K562 (cell line): ENCODE measurements around the gene SERINC5. TPM values are rescaled to one million over a fixed set of nuclear protein-coding genes. Genes with fewer than 3 reads are reported as not detected.

ENCODE experiments used
- ATAC-seq: fragments of 200-7000 bp; cut with Tn5 transposase; 3 replicates; pipeline ENCODE4 v1.9.1; 2020; ENCODE audit warnings: moderate library complexity
- BruUV-seq: library from RNA; stranded (reverse); fragments of 400-500 nt; replicated peaks from 2 replicates; lab custom pipeline; 2021; lab: Mats Ljungman, UMichigan
- CTCF ChIA-PET: fragments of 300-600 bp; formaldehyde crosslinking; extraction: SDS; loops from one replicate; lab custom pipeline; 2021; ENCODE audit warnings: low intra/inter-chr PET ratio; lab: Yijun Ruan, JAX
- POLR2A ChIA-PET: fragments of 300-600, 350-650 bp; sonication (Branson Sonifier 250); formaldehyde crosslinking; extraction: SDS; loops from one replicate; lab custom pipeline; 2021; ENCODE audit warnings: antibody characterized with exemption, inconsistent platforms; lab: Yijun Ruan, JAX
- DNase-seq, 4 experiments: peaks; one replicate each; pipeline versions ENCODE4 v3.0.0 to v3.0.0-alpha.2; 2011 to 2018; ENCODE audit warnings: low spot score in 3 of 4, mixed read lengths in 3 of 4; ENCODE audit errors: extremely low read depth in 1 of 4
- FAIRE-seq: peaks from 2 replicates; lab custom pipeline; 2011; peaks lifted over from hg19 to GRCh38; lab: Jason Lieb, UNC
- H2AFZ ChIP-seq: 2 replicates; pipeline ENCODE4 v1.6.0; 2011; ENCODE audit warnings: low read depth, low read length, control low read depth, inconsistent platforms
- H3K27ac ChIP-seq: fragments of 200-600 bp; 3 replicates; pipeline ENCODE4 v1.8.0; 2011; ENCODE audit warnings: low read depth, mild to moderate bottlenecking, control low read depth, inconsistent platforms, low read length, moderate library complexity, mixed read lengths; ENCODE audit errors: extremely low read depth
- H3K27me3 ChIP-seq, 2 experiments: fragments of 300-600 bp in 1 of 2; 2 replicates in 1 of 2; 3 replicates in 1 of 2; pipeline versions ENCODE4 v1.6.0 to v1.8.0; 2011; ENCODE audit warnings: inconsistent platforms in 2 of 2, low read length in 2 of 2, mild to moderate bottlenecking in 1 of 2, mixed read lengths in 1 of 2, moderate library complexity in 1 of 2; ENCODE audit not compliant: control insufficient read depth in 2 of 2, insufficient read depth in 2 of 2
- H3K36me3 ChIP-seq: fragments of 300-600 bp; 3 replicates; pipeline ENCODE4 v1.8.0; 2011; ENCODE audit warnings: mild to moderate bottlenecking, low read length, inconsistent platforms; ENCODE audit not compliant: control insufficient read depth, insufficient read depth
- H3K4me1 ChIP-seq, 2 experiments: fragments of 200-600 bp in 1 of 2; replicated peaks in 1 of 2; 2 replicates in 1 of 2; 3 replicates in 1 of 2; pipeline versions ENCODE4 v1.5.1 to v1.8.0; 2011; ENCODE audit warnings: inconsistent platforms in 2 of 2, low read length in 2 of 2, mild to moderate bottlenecking in 1 of 2, mixed read lengths in 1 of 2, moderate library complexity in 1 of 2; ENCODE audit not compliant: control insufficient read depth in 2 of 2, insufficient read depth in 2 of 2
- H3K4me2 ChIP-seq: 2 replicates; pipeline ENCODE4 v1.6.1; 2011; ENCODE audit warnings: low read length, control low read depth, inconsistent platforms, mixed read lengths; ENCODE audit not compliant: insufficient read depth
- H3K4me3 ChIP-seq: fragments of 200-600 bp; sonication (generic), shearing (Covaris generic); 2 replicates; pipeline ENCODE4 v1.5.1; 2016; ENCODE audit warnings: control low read depth, inconsistent platforms
- H3K79me2 ChIP-seq: fragments of 200-600 bp; 3 replicates; pipeline ENCODE4 v1.8.0; 2011; ENCODE audit warnings: low read length, inconsistent platforms; ENCODE audit not compliant: control insufficient read depth, insufficient read depth
- H3K9ac ChIP-seq, 2 experiments: 2 replicates each; pipeline versions ENCODE4 v1.6.0 to v1.6.1; 2011; ENCODE audit warnings: low read depth in 2 of 2, low read length in 2 of 2, control low read depth in 1 of 2, inconsistent platforms in 1 of 2, mild to moderate bottlenecking in 1 of 2, mixed read lengths in 1 of 2; ENCODE audit not compliant: insufficient read depth in 1 of 2
- H3K9me1 ChIP-seq: one replicate; pipeline ENCODE4 v1.6.0; 2011; ENCODE audit warnings: inconsistent platforms, mild to moderate bottlenecking, low read length, moderate library complexity; ENCODE audit not compliant: control insufficient read depth, insufficient read depth
- H3K9me3 ChIP-seq: replicated peaks from 2 replicates; pipeline ENCODE4 v1.5.1; 2011; ENCODE audit warnings: low read depth, low read length, inconsistent platforms; ENCODE audit not compliant: control insufficient read depth, insufficient read depth
- H4K20me1 ChIP-seq: replicated peaks from 2 replicates; pipeline ENCODE4 v1.6.1; 2011; ENCODE audit warnings: low read length, inconsistent platforms, mixed read lengths; ENCODE audit not compliant: control insufficient read depth, insufficient read depth
- BCL6 ChIP-seq: fragments of 250-450 bp; sonication (Bioruptor Pico); IDR thresholded peaks from 2 replicates; pipeline ENCODE4 v1.4.0; 2020
- ELF4 ChIP-seq: fragments of 450-650 bp; formaldehyde crosslinking; IDR thresholded peaks from 2 replicates; pipeline ENCODE4 v1.4.0; 2022; ENCODE audit warnings: missing genetic modification characterization
- GABPA ChIP-seq: fragments of 200-800 bp; sonication (Bioruptor generic); conservative IDR thresholded peaks from 2 replicates; pipeline ENCODE4 v1.6.1; 2016; ENCODE audit warnings: low read depth, missing genetic modification characterization, missing compliant biosample characterization
- NR2F6 ChIP-seq: fragments of 450-650 bp; formaldehyde crosslinking; IDR thresholded peaks from 2 replicates; pipeline ENCODE4 v1.4.0; 2020; ENCODE audit warnings: mild to moderate bottlenecking
- PURB ChIP-seq: sonication (generic); formaldehyde crosslinking; IDR thresholded peaks from 2 replicates; pipeline ENCODE4 v1.9.0; 2021; ENCODE audit warnings: low read depth, mild to moderate bottlenecking, missing genetic modification reagents
- SP1 ChIP-seq: sonication (generic); formaldehyde crosslinking; IDR thresholded peaks from 2 replicates; pipeline ENCODE4 v1.8.1; 2022; ENCODE audit warnings: mild to moderate bottlenecking, missing genetic modification reagents
- ZNF740 ChIP-seq, 3 experiments: fragments of 200-800 bp in 1 of 3; sonication (Bioruptor generic) in 1 of 3; sonication (generic) in 1 of 3; formaldehyde crosslinking in 1 of 3; IDR thresholded peaks; 2 replicates each; pipeline versions ENCODE4 v1.6.1 to v1.8.0; 2016 to 2022; ENCODE audit warnings: mild to moderate bottlenecking in 2 of 3, missing compliant biosample characterization in 2 of 3, missing genetic modification characterization in 2 of 3, missing genetic modification reagents in 1 of 3
- WGBS: fragments of 100-300 bp; shearing (Covaris generic); methylation state at CpG from one replicate; pipeline ENCODE4 v1.1.6; 2016; ENCODE audit warnings: low coverage, mixed read lengths; ENCODE audit not compliant: insufficient coverage; ENCODE audit errors: missing lambda C conversion rate; 5-methylcytosine and 5-hydroxymethylcytosine counted together
- in situ Hi-C: fragments of 300-500 bp; cut with MboI; formaldehyde crosslinking; loops from 4 replicates; pipeline ENCODE4 v1.15.0; 2018; ENCODE audit warnings: inconsistent platforms, mixed read lengths
- intact Hi-C: fragments of 100-400 bp; cut with micrococcal nuclease; formaldehyde crosslinking; loops from 2 replicates; pipeline ENCODE4 v1.14.2; 2022
- polyA plus RNA-seq, 8 experiments: library from polyadenylated mRNA; depleted of rRNA in 4 of 8; stranded (reverse) in 5 of 8; unstranded in 3 of 8; fragments of >200 nt; fragmentation: Nextera tagmentation in 2 of 8; fragmentation: Illumina TruSeq in 1 of 8; extraction: Ambion mirVana in 2 of 8; extraction: Trizol in 1 of 8; gene quantifications; 2 replicates each; pipeline versions ENCODE4 v1.2.1 to v1.2.3, GENCODE V29; 2011 to 2014; ENCODE audit warnings: inconsistent platforms in 1 of 8, missing spikeins in 1 of 8
- total RNA-seq, 7 experiments: library from RNA; depleted of rRNA in 6 of 7; stranded (reverse); fragments of >200 nt in 6 of 7; fragmentation: Illumina TruSeq in 2 of 7; extraction: Trizol in 2 of 7; gene quantifications; 2 replicates each; pipeline versions ENCODE4 v1.2.1 to v1.2.3, GENCODE V29; 2011 to 2021; ENCODE audit warnings: low replicate concordance in 1 of 7

Gene SERINC5
- total and polyA plus RNA-seq, 9 of the 15 experiments (the other 6 are each of a cell fraction or from before 2014, with no cell fraction given): 1.4 to 7.9 (median 3.7) TPM

- intact Hi-C loops: no loop called here
- no peak for FAIRE-seq
- no TSS peak for BruUV-seq
- no peaks in the 10 kb centered on the region; a peak in 1 of 5 replicates for H3K4me1 ChIP-seq
- no peak overlapping the region for H3K4me2 ChIP-seq
- CTCF ChIA-PET: no interaction called here
- no peak for ATAC-seq
- DNase-seq: no peak
- H3K9me1 ChIP-seq: no peaks in the 10 kb centered on the region
- no peaks in the 10 kb centered on the region for H3K9me3 ChIP-seq
- H2AFZ ChIP-seq: no peak overlapping the region
- no peak for TF ChIP-seq PURB (CRISPR knock-in tag)
- TF ChIP-seq ZNF740 (CRISPR knock-in tag; IDR thresholded peaks at IDR 0.05): no peak
- no peak for TF ChIP-seq ZNF740 (tag; IDR thresholded peaks at IDR 0.05)
- no peak for TF ChIP-seq NR2F6 (CRISPR knock-in tag)
- no peak for TF ChIP-seq ELF4 (CRISPR knock-in tag)
- no peak for TF ChIP-seq GABPA (tag)
- no peak for TF ChIP-seq BCL6 (CRISPR knock-in tag)
- TF ChIP-seq SP1 (CRISPR knock-in tag): no peak
- H3K79me2 ChIP-seq: no peaks in the 10 kb centered on the region
- H4K20me1 ChIP-seq: no peaks in the 10 kb centered on the region
- POLR2A ChIA-PET: no interaction called here
- no peak overlapping the region for H3K9ac ChIP-seq
- in situ Hi-C loops: no loop called here
- no peaks in the 10 kb centered on the region for H3K36me3 ChIP-seq
- WGBS: 52% methylated on average over 3 of the region's 3 CpGs
- H3K27me3 ChIP-seq: no peaks in the 10 kb centered on the region
- no peak overlapping the region for H3K27ac ChIP-seq
- H3K4me3 ChIP-seq: no peak overlapping the region
These were observed 114.2 kb downstream of the SERINC5 start for GRCh38 chr5:80141681-80142080.
